GM23338 (cell line): ENCODE measurements around the gene SLC22A4.

Experiments used
- CREB1 ChIP-seq: fragments of 250-450 bp; sonication (Bioruptor Pico); IDR thresholded peaks from 2 replicates; pipeline ENCODE4 v1.5.0; 2020; ENCODE audit warnings: low read depth, mild to moderate bottlenecking, moderate library complexity
- EZH2 ChIP-seq: fragments of 200-600 bp; sonication (generic); IDR thresholded peaks from one replicate; pipeline ENCODE4 v1.8.0; 2017; ENCODE audit warnings: antibody characterized with exemption, mild to moderate bottlenecking, low read depth; ENCODE audit not compliant: unreplicated experiment
- EZH2phosphoT487 ChIP-seq: fragments of 200-600 bp; sonication (generic); IDR thresholded peaks from one replicate; pipeline ENCODE4 v1.8.1; 2018; ENCODE audit warnings: antibody characterized with exemption; ENCODE audit not compliant: unreplicated experiment
- JUNB ChIP-seq: IDR thresholded peaks from one replicate; pipeline ENCODE4 v1.6.1; 2016; ENCODE audit warnings: antibody characterized with exemption; ENCODE audit not compliant: unreplicated experiment
- POLR2AphosphoS5 ChIP-seq: IDR thresholded peaks from 2 replicates; pipeline ENCODE4 v1.6.1; 2016; ENCODE audit warnings: antibody characterized with exemption, low read depth
- REST ChIP-seq: IDR thresholded peaks from one replicate; pipeline ENCODE4 v1.6.1; 2018; ENCODE audit warnings: antibody characterized with exemption; ENCODE audit not compliant: unreplicated experiment
- ZNF114 ChIP-seq: fragments of 250-450 bp; sonication (Bioruptor Pico); IDR thresholded peaks from 2 replicates; pipeline ENCODE4 v1.5.0; 2020; ENCODE audit warnings: mild to moderate bottlenecking, moderate library complexity
- ZNF331 ChIP-seq: fragments of 250-450 bp; sonication (Bioruptor Pico); IDR thresholded peaks from 2 replicates; pipeline ENCODE4 v1.5.0; 2020; ENCODE audit warnings: low read depth, mild to moderate bottlenecking, moderate library complexity
- TF ChIP-seq, protein P1 (sequence below), 2 experiments: fragments of 200-600 bp in 1 of 2; sonication (generic) in 1 of 2; conservative IDR thresholded peaks; 2 replicates each; pipeline versions ENCODE4 v1.5.1 to v1.6.1; 2016 to 2017; ENCODE audit warnings: antibody characterized with exemption in 2 of 2, low read depth in 2 of 2, mild to moderate bottlenecking in 2 of 2, moderate library complexity in 1 of 2
- TF ChIP-seq, protein P2 (sequence below): IDR thresholded peaks from 2 replicates; pipeline ENCODE4 v1.6.1; 2016; ENCODE audit warnings: antibody characterized with exemption

DNA sequence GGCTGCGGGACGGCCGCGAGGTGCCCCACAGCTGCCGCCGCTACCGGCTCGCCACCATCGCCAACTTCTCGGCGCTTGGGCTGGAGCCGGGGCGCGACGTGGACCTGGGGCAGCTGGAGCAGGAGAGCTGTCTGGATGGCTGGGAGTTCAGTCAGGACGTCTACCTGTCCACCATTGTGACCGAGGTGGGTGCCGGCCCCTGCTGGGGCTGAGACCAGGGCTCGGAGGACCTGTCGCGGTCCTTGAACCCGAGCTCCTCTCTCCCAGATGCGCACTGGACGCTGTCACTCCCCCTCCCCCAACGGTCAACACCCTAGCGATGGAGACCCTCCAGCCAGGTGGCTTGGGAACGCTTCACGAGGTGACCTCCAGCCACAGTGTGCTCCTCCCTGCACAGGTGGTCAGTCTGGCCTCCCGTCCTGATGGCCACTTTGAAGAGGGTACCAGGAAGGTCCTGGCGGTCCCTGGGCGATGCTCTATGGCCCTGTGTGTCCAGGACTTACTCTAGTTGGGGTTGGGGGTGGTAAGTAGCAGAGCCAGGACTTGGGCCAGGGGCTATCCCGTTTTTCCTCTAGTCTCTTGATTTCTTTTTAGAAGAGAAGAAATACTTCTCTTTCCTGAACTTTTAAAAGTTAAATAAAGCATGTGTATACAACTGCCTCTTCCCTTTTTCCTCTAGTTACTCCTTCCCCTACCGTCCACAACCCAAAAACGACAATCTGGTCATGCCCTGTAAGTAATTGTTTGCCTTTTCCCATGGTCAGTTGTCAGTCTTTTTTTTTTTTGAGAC, 76.2 kb downstream of the SLC22A4 start:
- no peak for TF ChIP-seq EZH2phosphoT487
- no peak for TF ChIP-seq JUNB
- TF ChIP-seq, protein P1, sequence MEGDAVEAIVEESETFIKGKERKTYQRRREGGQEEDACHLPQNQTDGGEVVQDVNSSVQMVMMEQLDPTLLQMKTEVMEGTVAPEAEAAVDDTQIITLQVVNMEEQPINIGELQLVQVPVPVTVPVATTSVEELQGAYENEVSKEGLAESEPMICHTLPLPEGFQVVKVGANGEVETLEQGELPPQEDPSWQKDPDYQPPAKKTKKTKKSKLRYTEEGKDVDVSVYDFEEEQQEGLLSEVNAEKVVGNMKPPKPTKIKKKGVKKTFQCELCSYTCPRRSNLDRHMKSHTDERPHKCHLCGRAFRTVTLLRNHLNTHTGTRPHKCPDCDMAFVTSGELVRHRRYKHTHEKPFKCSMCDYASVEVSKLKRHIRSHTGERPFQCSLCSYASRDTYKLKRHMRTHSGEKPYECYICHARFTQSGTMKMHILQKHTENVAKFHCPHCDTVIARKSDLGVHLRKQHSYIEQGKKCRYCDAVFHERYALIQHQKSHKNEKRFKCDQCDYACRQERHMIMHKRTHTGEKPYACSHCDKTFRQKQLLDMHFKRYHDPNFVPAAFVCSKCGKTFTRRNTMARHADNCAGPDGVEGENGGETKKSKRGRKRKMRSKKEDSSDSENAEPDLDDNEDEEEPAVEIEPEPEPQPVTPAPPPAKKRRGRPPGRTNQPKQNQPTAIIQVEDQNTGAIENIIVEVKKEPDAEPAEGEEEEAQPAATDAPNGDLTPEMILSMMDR (conservative IDR thresholded peaks at IDR 0.05; ENCODE audit: low read depth in 2 of 2) = no peak
- peak; percentile 21 for TF ChIP-seq EZH2
- no peak for TF ChIP-seq POLR2AphosphoS5
- no peak for TF ChIP-seq REST
- TF ChIP-seq, protein P2, sequence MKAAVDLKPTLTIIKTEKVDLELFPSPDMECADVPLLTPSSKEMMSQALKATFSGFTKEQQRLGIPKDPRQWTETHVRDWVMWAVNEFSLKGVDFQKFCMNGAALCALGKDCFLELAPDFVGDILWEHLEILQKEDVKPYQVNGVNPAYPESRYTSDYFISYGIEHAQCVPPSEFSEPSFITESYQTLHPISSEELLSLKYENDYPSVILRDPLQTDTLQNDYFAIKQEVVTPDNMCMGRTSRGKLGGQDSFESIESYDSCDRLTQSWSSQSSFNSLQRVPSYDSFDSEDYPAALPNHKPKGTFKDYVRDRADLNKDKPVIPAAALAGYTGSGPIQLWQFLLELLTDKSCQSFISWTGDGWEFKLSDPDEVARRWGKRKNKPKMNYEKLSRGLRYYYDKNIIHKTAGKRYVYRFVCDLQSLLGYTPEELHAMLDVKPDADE = no peak
- TF ChIP-seq CREB1 (CRISPR knock-in tag) = no peak
- TF ChIP-seq ZNF331 (CRISPR knock-in tag) = no peak
- no peak for TF ChIP-seq ZNF114 (CRISPR knock-in tag)
